Measurements from ENCODE around the gene GTPBP4.

Gene GTPBP4

DNA sequence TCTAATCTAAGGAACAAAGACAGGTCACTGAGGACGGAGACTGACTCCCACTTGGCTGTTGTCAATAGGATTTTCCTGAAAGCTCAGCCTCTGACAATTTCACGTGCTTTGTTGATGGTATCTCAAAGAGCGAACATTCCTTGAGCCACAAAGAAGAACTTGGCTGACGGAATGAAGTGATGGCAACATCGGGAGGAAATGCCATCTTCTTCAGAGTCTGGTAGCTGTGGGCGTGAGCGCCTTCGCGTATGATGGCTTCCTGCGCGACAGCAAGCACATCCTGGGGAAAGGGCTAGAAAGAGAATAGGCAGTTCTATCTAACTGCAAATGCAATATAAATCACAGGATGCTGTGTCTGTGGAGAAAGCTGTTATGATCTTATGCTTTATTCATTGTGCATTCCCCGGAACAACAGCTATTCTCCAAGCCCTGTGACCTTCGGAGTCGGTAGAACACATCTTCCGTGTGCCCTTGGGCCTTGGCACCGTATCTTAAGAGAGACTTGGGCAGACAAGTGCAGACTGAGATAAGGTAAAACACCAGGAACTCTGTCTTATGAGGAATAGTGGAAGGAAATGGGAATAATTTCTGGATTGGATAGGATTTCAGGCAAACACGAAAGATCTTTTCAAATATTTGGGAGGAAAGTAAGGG lies 19.6 kb upstream of the GTPBP4 start:
- Histone ChIP-seq H3K9me3 (ENCODE audit: low read length) (no peaks in the 10 kb centered on the region), H3K9me2 (ENCODE audit: low read depth, low read length) (no peaks in the 10 kb centered on the region), H3K4me2 (ENCODE audit: low read length) (no peak overlapping the region), H3K27ac (ENCODE audit: low read depth, low read length, poor library complexity, severe bottlenecking) (no peak overlapping the region), H3K4me3 (ENCODE audit: low read depth, low read length, poor library complexity, severe bottlenecking) (no peak overlapping the region), H3K9ac (ENCODE audit: low read length) (no peak overlapping the region), H3K79me2 (ENCODE audit: insufficient read depth, low read length) (no peaks in the 10 kb centered on the region), H3K36me3 (ENCODE audit: insufficient read depth, low read length) (no peaks in the 10 kb centered on the region; the same call in 1 of the 2 replicates), H4K20me1 (ENCODE audit: insufficient read depth, low read length) (no peaks in the 10 kb centered on the region), H3K27me3 (ENCODE audit: insufficient read depth, low read length) (no peaks in the 10 kb centered on the region; the same call in 1 of the 2 replicates), H3K4me1 (ENCODE audit: insufficient read depth, low read length, severe bottlenecking) (peaks cover 8% of the 10 kb centered on the region), H3F3A (ENCODE audit: insufficient read depth, low read length) (no peaks in the 10 kb centered on the region), H2AFZ (ENCODE audit: low read length) (no peak overlapping the region)
- no peak for TF ChIP-seq EZH2 (IDR thresholded peaks at IDR 0.05; ENCODE audit: borderline replicate concordance, low read length)
- TF ChIP-seq, protein P1, sequence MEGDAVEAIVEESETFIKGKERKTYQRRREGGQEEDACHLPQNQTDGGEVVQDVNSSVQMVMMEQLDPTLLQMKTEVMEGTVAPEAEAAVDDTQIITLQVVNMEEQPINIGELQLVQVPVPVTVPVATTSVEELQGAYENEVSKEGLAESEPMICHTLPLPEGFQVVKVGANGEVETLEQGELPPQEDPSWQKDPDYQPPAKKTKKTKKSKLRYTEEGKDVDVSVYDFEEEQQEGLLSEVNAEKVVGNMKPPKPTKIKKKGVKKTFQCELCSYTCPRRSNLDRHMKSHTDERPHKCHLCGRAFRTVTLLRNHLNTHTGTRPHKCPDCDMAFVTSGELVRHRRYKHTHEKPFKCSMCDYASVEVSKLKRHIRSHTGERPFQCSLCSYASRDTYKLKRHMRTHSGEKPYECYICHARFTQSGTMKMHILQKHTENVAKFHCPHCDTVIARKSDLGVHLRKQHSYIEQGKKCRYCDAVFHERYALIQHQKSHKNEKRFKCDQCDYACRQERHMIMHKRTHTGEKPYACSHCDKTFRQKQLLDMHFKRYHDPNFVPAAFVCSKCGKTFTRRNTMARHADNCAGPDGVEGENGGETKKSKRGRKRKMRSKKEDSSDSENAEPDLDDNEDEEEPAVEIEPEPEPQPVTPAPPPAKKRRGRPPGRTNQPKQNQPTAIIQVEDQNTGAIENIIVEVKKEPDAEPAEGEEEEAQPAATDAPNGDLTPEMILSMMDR (IDR thresholded peaks at IDR 0.05; ENCODE audit: low read length) = no peak

- Histone ChIP-seq H3K4me3 (ENCODE audit: low read depth, low read length, poor library complexity, severe bottlenecking) (no peak overlapping the region), H3K4me1 (ENCODE audit: insufficient read depth, low read length, severe bottlenecking) (peaks cover 14% of the 10 kb centered on the region), H3F3A (ENCODE audit: insufficient read depth, low read length) (no peaks in the 10 kb centered on the region), H3K27me3 (ENCODE audit: insufficient read depth, low read length) (no peaks in the 10 kb centered on the region; the same call in 1 of the 2 replicates), H3K4me2 (ENCODE audit: low read length) (no peak overlapping the region), H3K9me2 (ENCODE audit: low read depth, low read length) (no peaks in the 10 kb centered on the region), H2AFZ (ENCODE audit: low read length) (no peak overlapping the region), H3K79me2 (ENCODE audit: insufficient read depth, low read length) (no peaks in the 10 kb centered on the region), H3K36me3 (ENCODE audit: insufficient read depth, low read length) (no peaks in the 10 kb centered on the region; the same call in 1 of the 2 replicates), H4K20me1 (ENCODE audit: insufficient read depth, low read length) (no peaks in the 10 kb centered on the region), H3K27ac (ENCODE audit: low read depth, low read length, poor library complexity, severe bottlenecking) (no peak overlapping the region), H3K9ac (ENCODE audit: low read length) (no peak overlapping the region), H3K9me3 (ENCODE audit: low read length) (no peaks in the 10 kb centered on the region)
- TF ChIP-seq, protein P1 (IDR thresholded peaks at IDR 0.05; ENCODE audit: low read length) = no peak
- TF ChIP-seq EZH2 (IDR thresholded peaks at IDR 0.05; ENCODE audit: borderline replicate concordance, low read length) = no peak
Observed at GRCh38 chr10:969473-970150, 18.6 kb upstream of the GTPBP4 start.

DNA sequence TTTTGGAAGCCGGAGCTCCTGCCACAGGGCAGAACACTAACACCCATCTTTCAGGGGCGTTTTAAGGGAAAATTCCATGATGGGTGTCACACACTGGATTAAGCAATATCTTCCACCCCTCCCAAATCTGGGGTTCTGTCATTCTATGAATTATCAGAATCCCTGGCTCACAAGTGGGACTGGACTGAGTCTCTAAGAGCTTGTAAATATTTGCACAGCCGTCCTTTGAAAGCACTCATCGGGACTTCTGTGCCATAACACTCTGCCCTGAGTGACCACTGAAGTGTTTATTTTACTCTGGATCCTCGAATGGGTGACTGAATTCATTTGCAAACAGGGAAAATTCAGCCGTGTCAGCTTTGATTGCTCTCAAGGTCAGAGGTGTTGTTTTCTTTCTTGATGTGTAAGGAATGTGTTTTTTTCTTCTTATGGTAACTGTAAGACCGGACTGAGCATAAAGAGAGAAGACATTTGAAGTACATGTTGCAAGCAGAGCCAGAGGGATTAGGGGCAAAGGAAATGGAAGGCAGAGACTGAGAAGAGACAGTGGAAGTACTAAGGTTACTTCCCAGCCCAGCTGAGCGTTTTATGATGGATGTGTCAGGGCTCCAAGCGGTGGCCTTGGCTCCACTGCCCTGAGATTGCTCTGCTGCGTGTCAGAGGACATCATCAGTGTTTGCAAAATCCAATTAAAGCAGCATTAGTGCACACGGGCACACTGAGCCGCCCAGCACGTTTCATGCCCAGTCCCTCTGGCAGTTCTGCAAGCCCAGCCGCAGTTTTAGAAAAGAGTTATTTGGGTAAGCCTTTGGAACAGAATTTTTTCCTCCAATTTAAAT lies 17.7 kb upstream of the GTPBP4 start:
- no peak overlapping the region for H3K27ac ChIP-seq (ENCODE audit: low read depth, low read length, poor library complexity, severe bottlenecking)
- H3K79me2 ChIP-seq (ENCODE audit: insufficient read depth, low read length) = no peaks in the 10 kb centered on the region
- no peak overlapping the region for H2AFZ ChIP-seq (ENCODE audit: low read length)
- H3K27me3 ChIP-seq (ENCODE audit: insufficient read depth, low read length) = no peaks in the 10 kb centered on the region; the same call in 1 of the 2 replicates
- peaks cover 14% of the 10 kb centered on the region for H3K4me1 ChIP-seq (ENCODE audit: insufficient read depth, low read length, severe bottlenecking)
- H3F3A ChIP-seq (ENCODE audit: insufficient read depth, low read length) = no peaks in the 10 kb centered on the region
- no peak overlapping the region for H3K4me2 ChIP-seq (ENCODE audit: low read length)
- TF ChIP-seq, protein P1 (IDR thresholded peaks at IDR 0.05; ENCODE audit: low read length) = no peak
- no peak for TF ChIP-seq EZH2 (IDR thresholded peaks at IDR 0.05; ENCODE audit: borderline replicate concordance, low read length)
- H3K36me3 ChIP-seq (ENCODE audit: insufficient read depth, low read length) = no peaks in the 10 kb centered on the region; the same call in 1 of the 2 replicates
- H3K9me3 ChIP-seq (ENCODE audit: low read length) = no peaks in the 10 kb centered on the region
- H3K4me3 ChIP-seq (ENCODE audit: low read depth, low read length, poor library complexity, severe bottlenecking) = no peak overlapping the region
- H3K9me2 ChIP-seq (ENCODE audit: low read depth, low read length) = no peaks in the 10 kb centered on the region
- H3K9ac ChIP-seq (ENCODE audit: low read length) = no peak overlapping the region
- no peaks in the 10 kb centered on the region for H4K20me1 ChIP-seq (ENCODE audit: insufficient read depth, low read length)
